ENCODE results near the gene GCGR. TPM values are rescaled to one million over a fixed set of nuclear protein-coding genes. Genes with fewer than 3 reads are reported as not detected.
A peak's percentile ranks its signal among the peaks of the same experiment; 100 is the strongest.

Gene GCGR
- total RNA-seq, 1 donor from 2014 or later, result 0.17 TPM

DNA sequence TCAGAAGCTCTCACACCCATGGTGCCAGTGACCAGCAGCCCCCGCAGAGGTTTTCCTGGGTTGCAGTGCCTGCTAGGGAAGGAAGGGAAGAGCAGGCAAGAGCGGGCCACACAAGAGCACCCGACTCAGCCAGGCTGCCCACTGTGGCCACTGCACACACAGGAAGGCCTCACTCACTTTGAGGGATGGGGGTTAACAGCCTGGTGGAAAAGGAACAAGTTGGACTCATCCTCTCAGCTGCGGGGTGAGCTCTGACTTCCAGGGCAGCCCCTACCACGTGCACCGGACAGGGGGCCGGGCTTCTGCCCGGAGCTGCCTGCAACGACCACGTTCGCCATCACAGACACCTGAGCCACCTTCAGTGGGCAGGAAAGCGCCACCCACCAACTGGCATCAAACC lies 48.3 kb downstream of the GCGR start:
- no peak for DNase-seq

GRCh38 chr17:81854974-81855774 lies 51.2 kb downstream of the GCGR start:
- no peak for DNase-seq

- no peak for DNase-seq
Observed at GRCh38 chr17:81858170-81858966, 54.4 kb downstream of the GCGR start.

DNA sequence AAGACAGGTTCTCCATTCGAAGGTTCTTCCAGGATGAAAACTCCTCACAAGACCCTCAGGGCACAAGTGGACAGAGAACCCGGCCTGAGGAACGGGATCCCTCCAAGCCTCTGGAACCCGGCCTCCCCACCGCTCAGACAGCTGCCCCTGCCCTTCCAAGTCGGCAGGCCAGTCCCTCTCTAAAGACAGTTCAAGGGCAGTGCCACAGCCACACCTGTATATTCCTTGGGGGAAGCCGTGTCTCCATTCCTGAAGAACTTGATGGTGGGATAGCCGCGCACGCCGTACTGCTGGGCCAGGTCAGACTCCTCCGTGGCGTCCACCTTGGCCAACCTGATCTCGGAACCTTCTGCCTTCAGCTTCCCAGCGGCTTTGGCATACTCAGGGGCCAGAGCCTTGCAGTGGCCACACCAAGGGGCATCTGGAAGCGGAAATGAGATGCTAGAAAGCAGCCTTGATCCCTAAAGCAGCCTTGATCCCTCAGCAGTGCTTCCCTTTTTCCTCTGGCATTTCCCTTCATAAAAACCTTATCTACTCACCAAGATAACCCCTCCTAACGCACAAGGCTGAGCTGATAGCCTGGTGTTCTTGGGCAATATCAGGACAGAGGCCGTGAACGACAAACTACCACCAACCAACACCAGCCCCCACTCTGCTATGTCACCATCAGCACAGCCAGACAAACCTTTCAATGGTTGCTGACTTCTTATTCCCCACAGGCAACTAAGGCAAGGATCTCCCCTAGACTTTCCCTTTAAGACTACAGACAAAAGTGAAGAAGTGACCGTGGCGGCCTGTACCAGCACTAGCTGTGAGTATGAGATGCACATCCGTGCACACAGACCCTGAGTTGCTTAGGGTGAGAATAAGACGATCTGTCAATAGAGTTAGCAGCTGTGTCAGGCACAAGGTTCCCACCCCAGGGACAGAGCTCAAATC lies 55.3 kb downstream of the GCGR start:
- DNase-seq, result peak; percentile 44

DNA sequence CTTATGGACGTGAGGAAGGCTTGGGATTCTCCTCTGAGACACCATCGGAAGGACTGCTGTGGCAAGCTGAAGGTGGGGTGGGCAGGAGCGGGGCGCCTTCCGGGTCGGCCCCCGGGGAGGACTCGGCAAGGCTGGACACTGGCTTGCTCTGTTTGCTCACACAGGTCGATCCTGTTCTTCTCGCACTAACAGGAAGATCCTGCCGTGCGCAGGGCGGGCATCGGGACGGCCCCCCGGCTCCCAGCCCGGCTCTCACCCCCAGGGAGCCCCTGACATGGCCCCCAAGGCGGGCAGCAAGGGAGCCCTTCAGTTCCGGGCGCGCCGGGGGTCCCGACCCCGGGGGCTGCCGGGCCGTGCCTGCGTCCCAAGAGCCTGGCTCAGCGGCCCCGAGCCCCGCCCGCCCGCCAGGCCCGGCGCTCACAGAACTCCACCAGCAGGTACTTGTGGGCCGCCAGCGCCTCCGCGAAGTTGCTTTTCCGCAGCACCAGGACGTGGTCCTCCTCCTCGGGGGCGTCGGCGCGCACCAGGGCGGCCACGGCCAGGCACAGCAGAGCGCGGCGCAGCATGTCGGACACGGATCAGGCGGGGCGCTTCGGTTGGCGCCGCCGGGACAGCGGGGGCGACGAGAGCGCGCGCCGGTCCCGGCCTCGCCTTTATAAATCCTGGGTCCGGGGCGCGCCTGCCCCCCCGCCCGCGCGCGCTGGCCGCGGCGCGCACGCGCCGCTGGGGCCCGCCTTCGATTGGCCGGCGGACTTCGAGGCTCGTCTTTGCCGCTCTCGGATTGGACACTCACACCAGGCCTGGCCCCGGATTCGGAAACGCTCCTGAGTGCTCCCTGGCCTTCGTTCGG lies 56.2 kb downstream of the GCGR start, which contains the start of gene P4HB:
Gene P4HB (minus strand): TSS at position 630 of the 850 bp plus-strand sequence. CDS start 64 bp downstream, at position 566.
- DNase-seq, result no peak

GRCh38 chr17:81860756-81861568 lies 57.0 kb downstream of the GCGR start:
- DNase-seq, result peak; percentile 100

DNA sequence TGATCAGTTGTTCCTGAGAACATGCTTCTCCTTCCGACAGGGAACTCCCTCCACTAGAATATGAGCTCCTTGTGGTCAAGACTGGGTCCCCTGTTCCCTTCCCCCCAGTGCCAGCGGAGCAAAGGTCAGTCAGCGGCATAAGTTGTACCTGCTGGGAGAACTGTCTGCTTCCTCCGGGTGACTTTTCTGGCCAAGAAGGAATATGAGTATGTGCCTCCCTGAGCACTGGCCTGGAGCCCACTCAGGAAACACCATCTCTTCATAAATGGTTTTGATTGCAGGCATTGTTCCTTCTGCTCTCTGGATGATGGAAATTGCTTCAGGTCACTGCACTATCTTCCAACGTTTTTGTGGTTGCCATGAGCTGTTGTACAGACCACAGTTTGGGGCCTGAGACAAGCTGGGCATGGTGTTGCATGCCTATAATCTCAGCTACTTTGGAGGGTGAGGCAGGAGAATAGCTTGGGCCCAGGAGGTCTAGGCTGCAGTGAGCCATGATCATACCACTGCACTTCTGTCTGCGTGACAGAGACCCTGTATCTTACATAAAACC lies 59.2 kb downstream of the GCGR start:
- peak; percentile 63 for DNase-seq

Other genes starting within 250 kb of the GCGR start
- gene NPLOC4, start 167.0 kb upstream of the GCGR start, total RNA-seq, result 83.9 and 124 TPM in 2 replicates
- 0.68 and 1.3 TPM in 2 replicates for gene TSPAN10, start 167.0 kb upstream of the GCGR start, total RNA-seq
- 3.4 and 4.1 TPM in 2 replicates for gene PDE6G, start 147.6 kb upstream of the GCGR start, total RNA-seq
- gene OXLD1, start 137.5 kb upstream of the GCGR start, total RNA-seq, result 25.2 and 45.1 TPM in 2 replicates
- 11.1 and 14.1 TPM in 2 replicates for gene CCDC137, start 137.4 kb upstream of the GCGR start, total RNA-seq
- gene ARL16, start 120.4 kb upstream of the GCGR start, total RNA-seq, result 21.0 and 25.2 TPM in 2 replicates
- gene HGS, start 120.1 kb upstream of the GCGR start, total RNA-seq, result 59.7 and 98.5 TPM in 2 replicates
- 8.2 and 10.9 TPM in 2 replicates for gene MRPL12, start 100.8 kb upstream of the GCGR start, total RNA-seq
- 11.4 and 28.4 TPM in 2 replicates for gene SLC25A10, start 91.9 kb upstream of the GCGR start, total RNA-seq
- 79.9 and 138 TPM in 2 replicates for gene MCRIP1, start 29.1 kb downstream of the GCGR start, total RNA-seq
- gene PPP1R27, start 30.9 kb downstream of the GCGR start, total RNA-seq, result not detected in 2 replicates
- 1,052 and 1,490 TPM in 2 replicates for gene P4HB, start 56.4 kb downstream of the GCGR start, total RNA-seq
- 195 and 495 TPM in 2 replicates for gene ARHGDIA, start 67.2 kb downstream of the GCGR start, total RNA-seq
- 172 and 224 TPM in 2 replicates for gene ALYREF, start 87.4 kb downstream of the GCGR start, total RNA-seq
- 79.9 and 128 TPM in 2 replicates for gene ANAPC11, start 87.6 kb downstream of the GCGR start, total RNA-seq
- 0.28 TPM in 1 of 2 replicates, not detected in the other for gene NPB, start 98.1 kb downstream of the GCGR start, total RNA-seq
- gene PCYT2, start 107.2 kb downstream of the GCGR start, total RNA-seq, result 41.0 and 80.1 TPM in 2 replicates
- 17.3 and 21.1 TPM in 2 replicates for gene SIRT7, start 114.0 kb downstream of the GCGR start, total RNA-seq
- gene MAFG, start 123.6 kb downstream of the GCGR start, total RNA-seq, result 19.7 and 22.4 TPM in 2 replicates
- gene PYCR1, start 133.2 kb downstream of the GCGR start, total RNA-seq, result 59.4 and 97.8 TPM in 2 replicates
- not detected in 2 replicates for gene MYADML2, start 143.1 kb downstream of the GCGR start, total RNA-seq
- gene NOTUM, start 157.0 kb downstream of the GCGR start, total RNA-seq, result 0.09 TPM in 1 of 2 replicates, not detected in the other
- 18.3 and 20.1 TPM in 2 replicates for gene ASPSCR1, start 173.5 kb downstream of the GCGR start, total RNA-seq
- 27.0 and 33.0 TPM in 2 replicates for gene CENPX, start 218.7 kb downstream of the GCGR start, total RNA-seq
- 15.1 and 23.3 TPM in 2 replicates for gene LRRC45, start 219.2 kb downstream of the GCGR start, total RNA-seq
- gene RAC3, start 227.5 kb downstream of the GCGR start, total RNA-seq, result 9.0 and 14.0 TPM in 2 replicates
- gene DCXR, start 233.5 kb downstream of the GCGR start, total RNA-seq, result 56.8 and 63.8 TPM in 2 replicates
- gene RFNG, start 247.7 kb downstream of the GCGR start, total RNA-seq, result 22.6 and 34.9 TPM in 2 replicates
- 84.2 and 112 TPM in 2 replicates for gene GPS1, start 247.7 kb downstream of the GCGR start, total RNA-seq